Panc1 (cell line): ENCODE data around the gene CACNA1C. TPM values are rescaled to one million over a fixed set of nuclear protein-coding genes. Genes with fewer than 3 reads are reported as not detected.

ENCODE experiments used
- ATAC-seq: fragments of 200-7000 bp; cut with Tn5 transposase; 2 replicates; pipeline ENCODE4 v1.9.1; 2020; ENCODE audit warnings: mild to moderate bottlenecking, moderate library complexity
- BruUV-seq: library from RNA; stranded (reverse); fragments of 400-500 nt; replicated peaks from 2 replicates; lab custom pipeline; 2021; lab: Mats Ljungman, UMichigan
- CTCF ChIA-PET: fragments of 300-600 bp; sonication (Branson Sonifier 250); formaldehyde crosslinking; loops from one replicate; lab custom pipeline; 2022; ENCODE audit warnings: antibody characterized with exemption; lab: Charles Lee
- POLR2A ChIA-PET: fragments of 300-600 bp; sonication (Branson Sonifier 250); formaldehyde crosslinking; loops from one replicate; lab custom pipeline; 2022; ENCODE audit warnings: antibody characterized with exemption; lab: Charles Lee
- DNase-seq: peaks from one replicate; pipeline ENCODE4 v3.0.0-alpha.2; 2010; ENCODE audit warnings: low read depth, low spot score
- H3K27ac ChIP-seq: 2 replicates; pipeline ENCODE4 v1.5.1; 2011; ENCODE audit warnings: mild to moderate bottlenecking, low read length, inconsistent platforms
- H3K27me3 ChIP-seq: fragments of 200-500 bp; sonication (Bioruptor generic); 2 replicates; pipeline ENCODE4 v1.6.0; 2014; ENCODE audit warnings: low read length, inconsistent platforms; ENCODE audit not compliant: control insufficient read depth, insufficient read depth
- H3K36me3 ChIP-seq: fragments of 200-500 bp; sonication (Bioruptor generic); 2 replicates; pipeline ENCODE4 v1.5.1; 2014; ENCODE audit warnings: inconsistent platforms, mild to moderate bottlenecking, low read length, moderate library complexity; ENCODE audit not compliant: control insufficient read depth, insufficient read depth
- H3K4me1 ChIP-seq: 2 replicates; pipeline ENCODE4 v1.5.1; 2011; ENCODE audit warnings: inconsistent platforms, mild to moderate bottlenecking, low read length, moderate library complexity; ENCODE audit not compliant: control insufficient read depth, insufficient read depth
- H3K4me3 ChIP-seq, 2 experiments: 2 replicates each; pipeline ENCODE4 v1.5.1; 2011 to 2012; ENCODE audit warnings: low read depth in 2 of 2, low read length in 2 of 2, mild to moderate bottlenecking in 2 of 2, inconsistent platforms in 1 of 2, moderate library complexity in 1 of 2
- H3K9me3 ChIP-seq: fragments of 200-500 bp; sonication (Bioruptor generic); 2 replicates; pipeline ENCODE4 v1.5.1; 2014; ENCODE audit warnings: low read depth, mild to moderate bottlenecking, inconsistent platforms, low read length, moderate library complexity; ENCODE audit not compliant: control insufficient read depth, insufficient read depth
- CTCF ChIP-seq: fragments of 450-650 bp; IDR thresholded peaks from 2 replicates; pipeline ENCODE4 v1.5.1; 2017; ENCODE audit warnings: mild to moderate bottlenecking
- POLR2AphosphoS5 ChIP-seq: IDR thresholded peaks from 2 replicates; pipeline ENCODE4 v1.6.1; 2012; ENCODE audit warnings: mild to moderate bottlenecking, low read depth, low read length, moderate library complexity
- REST ChIP-seq, 2 experiments: IDR thresholded peaks; 2 replicates each; pipeline ENCODE4 v1.6.1; 2011 to 2012; ENCODE audit warnings: low read depth in 2 of 2, control low read depth in 1 of 2, low read length in 1 of 2, mild to moderate bottlenecking in 1 of 2, moderate library complexity in 1 of 2; ENCODE audit not compliant: insufficient read depth in 1 of 2
- SIN3A ChIP-seq: IDR thresholded peaks from 2 replicates; pipeline ENCODE4 v1.6.1; 2012; ENCODE audit warnings: low read depth, mild to moderate bottlenecking, low read length, moderate library complexity, borderline replicate concordance; ENCODE audit not compliant: insufficient read depth
- TCF7L2 ChIP-seq: IDR thresholded peaks from 2 replicates; pipeline ENCODE4 v1.6.1; 2011; ENCODE audit warnings: mild to moderate bottlenecking, low read depth, low read length, inconsistent platforms
- in situ Hi-C: cut with HindIII; loops from 2 replicates; pipeline ENCODE4 v1.10.0; 2016; ENCODE audit warnings: low sequenced_read_pairs, low pct_unique_long_range_greater_than_20kb
- intact Hi-C: fragments of 100-400 bp; cut with micrococcal nuclease; formaldehyde crosslinking; loops from one replicate; pipeline ENCODE4 v1.10.0; 2022; ENCODE audit not compliant: unreplicated experiment
- total RNA-seq: library from RNA; stranded (reverse); gene quantifications from one replicate; pipeline ENCODE4 v1.2.1, GENCODE V29; 2021; ENCODE audit not compliant: unreplicated experiment

The CACNA1C gene
- total RNA-seq, 1 experiment from 2014 or later, result 0.03 TPM

DNA sequence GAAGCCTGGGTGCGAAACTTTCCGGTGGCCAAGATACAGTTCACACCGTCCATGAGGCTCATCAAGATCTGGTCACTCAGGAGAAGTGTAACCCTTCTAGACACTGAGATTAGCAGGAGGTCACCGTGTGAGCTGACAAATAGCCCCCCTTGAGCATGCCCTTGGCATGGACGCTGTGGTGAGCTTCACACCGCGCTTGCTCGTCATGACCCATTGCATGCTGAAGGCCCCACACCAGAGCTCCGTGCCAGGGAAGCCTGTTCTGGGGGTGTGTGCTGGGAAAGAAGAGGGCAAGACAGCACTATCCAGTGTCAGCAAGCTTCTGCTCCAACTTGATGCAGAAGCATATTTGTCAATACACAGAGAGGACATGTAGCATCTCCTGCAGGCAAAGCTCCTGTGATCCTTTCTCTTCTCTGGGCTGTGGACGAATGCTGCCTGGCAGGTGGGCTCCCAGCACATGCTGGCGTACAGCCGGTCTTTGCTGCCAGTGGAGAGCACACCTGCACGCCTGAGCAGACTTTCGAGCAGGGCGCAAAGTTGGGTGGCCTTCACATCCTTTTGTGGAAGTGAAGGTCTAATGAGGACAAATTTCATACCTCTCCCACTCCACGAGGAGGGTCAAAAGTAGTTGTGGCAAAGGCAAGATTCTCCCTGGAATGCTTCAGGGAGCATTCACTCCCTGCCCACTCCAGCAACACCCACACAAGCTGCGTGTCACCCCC is 615.1 kb downstream of the CACNA1C start:
- no peak for DNase-seq
- no TSS peak for BruUV-seq
- in situ Hi-C loops, result no loop called here

DNA sequence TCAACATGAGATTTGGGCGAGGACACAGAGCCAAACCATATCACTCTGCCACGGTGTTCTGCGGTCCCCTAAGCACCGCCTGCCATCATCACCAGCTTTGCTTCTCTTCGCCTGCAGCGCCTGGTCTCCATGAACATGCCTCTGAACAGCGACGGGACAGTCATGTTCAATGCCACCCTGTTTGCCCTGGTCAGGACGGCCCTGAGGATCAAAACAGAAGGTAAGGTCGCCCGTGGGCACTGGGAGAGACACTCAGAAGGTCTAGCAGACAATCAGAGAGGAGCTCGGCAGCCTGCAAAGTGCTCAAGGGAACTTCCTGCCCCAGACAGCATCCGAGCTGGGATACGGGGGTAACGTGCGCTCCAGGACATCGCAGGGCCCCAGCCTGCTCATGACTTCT is 616.0 kb downstream of the CACNA1C start:
- no peak for TF ChIP-seq REST (IDR thresholded peaks at IDR 0.05; ENCODE audit: insufficient read depth in 1 of 2, low read depth in 2 of 2, low read length in 1 of 2)
- Histone ChIP-seq H3K27me3 (no peaks in the 10 kb centered on the region), H3K4me3 (no peak overlapping the region), H3K36me3 (no peaks in the 10 kb centered on the region), H3K9me3 (no peaks in the 10 kb centered on the region), H3K27ac (no peak overlapping the region), H3K4me1 (no peaks in the 10 kb centered on the region)
- BruUV-seq, result no TSS peak
- intact Hi-C loops (no loop called here), in situ Hi-C loops (no loop called here)
- no peak for ATAC-seq
- DNase-seq, result no peak
- ChIA-PET POLR2A (no interaction called here), CTCF (no interaction called here)

More for the DNA sequence above, 615.1 kb downstream of the CACNA1C start:
- intact Hi-C loops, result no loop called here
- CTCF ChIA-PET, result interaction anchor here (0.6 kb wide), 1 partner anchor 273 kb away, joined by 4 read pairs; no protein-coding TSS in a partner anchor
- no peaks in the 10 kb centered on the region for H3K9me3 ChIP-seq
- no peak overlapping the region for H3K27ac ChIP-seq
- no peak for ATAC-seq
- no peaks in the 10 kb centered on the region for H3K27me3 ChIP-seq
- POLR2A ChIA-PET, result no interaction called here
- no peaks in the 10 kb centered on the region for H3K36me3 ChIP-seq
- no peak for TF ChIP-seq SIN3A
- no peak for TF ChIP-seq REST (IDR thresholded peaks at IDR 0.05; ENCODE audit: insufficient read depth in 1 of 2, low read depth in 2 of 2, low read length in 1 of 2)
- no peak for TF ChIP-seq CTCF
- no peak for TF ChIP-seq TCF7L2
- no peak for TF ChIP-seq POLR2AphosphoS5
- no peaks in the 10 kb centered on the region for H3K4me1 ChIP-seq
- H3K4me3 ChIP-seq, result no peak overlapping the region
